NCI-H1105 (cell line): ENCODE results near the gene EFNA2.
A peak's percentile ranks its signal among the peaks of the same experiment; 100 is the strongest.
"Not testable (repeated sequence)": the region's sequence is repeated elsewhere in the genome, so short reads cannot be mapped to it uniquely, and the experiment has no call there.

Source experiments
- DNase-seq: peaks from one replicate; lab custom pipeline; 2025; lab: John Stamatoyannopoulos, UW

Gene EFNA2

GRCh38 chr19:1298235-1298634 is 12.6 kb downstream of the EFNA2 start:
- DNase-seq, result no peak

- DNase-seq, result no peak
Observed at GRCh38 chr19:1299801-1300200, 14.1 kb downstream of the EFNA2 start.

- DNase-seq, result no peak
Observed at GRCh38 chr19:1300744-1301490, 15.2 kb downstream of the EFNA2 start.

GRCh38 chr19:1302533-1303239 is 17.0 kb downstream of the EFNA2 start:
- no peak for DNase-seq

GRCh38 chr19:1304197-1304924 is 18.7 kb downstream of the EFNA2 start:
- no peak for DNase-seq

- not testable (repeated sequence) for DNase-seq
Observed at GRCh38 chr19:1305354-1305753, 19.7 kb downstream of the EFNA2 start.

GRCh38 chr19:1307320-1307719 is 21.6 kb downstream of the EFNA2 start:
- no peak for DNase-seq

GRCh38 chr19:1307755-1308303 is 22.2 kb downstream of the EFNA2 start:
- no peak for DNase-seq

GRCh38 chr19:1308718-1309117 is 23.0 kb downstream of the EFNA2 start:
- no peak for DNase-seq

- DNase-seq, result no peak
Observed at GRCh38 chr19:1309977-1310852, 24.5 kb downstream of the EFNA2 start.

- DNase-seq, result no peak
Observed at GRCh38 chr19:1310853-1311180, 25.1 kb downstream of the EFNA2 start.

GRCh38 chr19:1311543-1312091 is 25.9 kb downstream of the EFNA2 start:
- no peak for DNase-seq

- DNase-seq, result no peak
Observed at GRCh38 chr19:1312767-1313694, 27.4 kb downstream of the EFNA2 start.

GRCh38 chr19:1313695-1314613 is 28.3 kb downstream of the EFNA2 start:
- no peak for DNase-seq

- DNase-seq, result peak; percentile 35
Observed at GRCh38 chr19:1315470-1316166, 29.9 kb downstream of the EFNA2 start.

GRCh38 chr19:1316466-1316865 is 30.8 kb downstream of the EFNA2 start:
- DNase-seq, result no peak

- DNase-seq, result no peak
Observed at GRCh38 chr19:1317274-1318003, 31.8 kb downstream of the EFNA2 start.
